A673 (cell line): ENCODE measurements around the gene MYBL2. TPM values are rescaled to one million over a fixed set of nuclear protein-coding genes. Genes with fewer than 3 reads are reported as not detected.

ENCODE experiments used
- BruUV-seq: library from RNA; stranded (reverse); fragments of 400-500 nt; replicated peaks from 2 replicates; lab custom pipeline; 2021; lab: Mats Ljungman, UMichigan
- CTCF ChIA-PET: fragments of 300-600 bp; sonication (Branson Sonifier 250); formaldehyde crosslinking; loops from one replicate; lab custom pipeline; 2022; ENCODE audit warnings: antibody characterized with exemption; lab: Charles Lee
- POLR2A ChIA-PET: fragments of 300-600 bp; sonication (Branson Sonifier 250); formaldehyde crosslinking; loops from one replicate; lab custom pipeline; 2022; ENCODE audit warnings: antibody characterized with exemption; ENCODE audit not compliant: low non-redundant PET; lab: Charles Lee
- DNase-seq: peaks from one replicate; pipeline ENCODE4 v3.0.0-alpha.2; 2015; ENCODE audit warnings: low spot score
- H3K27ac ChIP-seq: fragments of 200-600 bp; sonication (generic); 2 replicates; pipeline ENCODE4 v1.5.1; 2016; ENCODE audit warnings: mixed run types, low read depth, mild to moderate bottlenecking, mixed read lengths, antibody characterized with exemption, low read length; ENCODE audit not compliant: poor library complexity, severe bottlenecking
- H3K27me3 ChIP-seq: fragments of 200-600 bp; sonication (generic); replicated peaks from 2 replicates; pipeline ENCODE4 v1.6.1; 2017; ENCODE audit warnings: mixed run types, low read depth, mild to moderate bottlenecking, mixed read lengths, antibody characterized with exemption, low read length; ENCODE audit not compliant: insufficient read depth, poor library complexity
- H3K36me3 ChIP-seq: fragments of 200-600 bp; sonication (generic); 2 replicates; pipeline ENCODE4 v1.6.1; 2016; ENCODE audit warnings: mixed run types, mild to moderate bottlenecking, mixed read lengths, antibody characterized with exemption, low read length; ENCODE audit not compliant: insufficient read depth, poor library complexity, severe bottlenecking
- H3K4me1 ChIP-seq: fragments of 200-600 bp; sonication (generic); 2 replicates; pipeline ENCODE4 v1.6.1; 2017; ENCODE audit warnings: mixed run types, mild to moderate bottlenecking, mixed read lengths, antibody characterized with exemption, low read length; ENCODE audit not compliant: insufficient read depth, poor library complexity, severe bottlenecking
- H3K4me3 ChIP-seq: fragments of 200-600 bp; sonication (generic); 2 replicates; pipeline ENCODE4 v1.5.1; 2016; ENCODE audit warnings: low read depth, mixed run types, mild to moderate bottlenecking, mixed read lengths, low read length; ENCODE audit not compliant: poor library complexity, severe bottlenecking
- H3K9me3 ChIP-seq: fragments of 200-600 bp; sonication (generic); 2 replicates; pipeline ENCODE4 v1.6.1; 2016; ENCODE audit warnings: mixed run types, low read depth, mild to moderate bottlenecking, mixed read lengths, antibody characterized with exemption, low read length; ENCODE audit not compliant: poor library complexity, severe bottlenecking
- CTCF ChIP-seq: fragments of 300-800, 200-600 bp; sonication (generic); conservative IDR thresholded peaks from 2 replicates; pipeline ENCODE4 v1.5.1; 2017; ENCODE audit warnings: low read depth, mild to moderate bottlenecking, antibody characterized with exemption, low read length, moderate library complexity, mixed read lengths
- EZH2 ChIP-seq: fragments of 200-600 bp; sonication (generic); IDR thresholded peaks from 2 replicates; pipeline ENCODE4 v1.6.1; 2017; ENCODE audit warnings: borderline replicate concordance, low read depth, mild to moderate bottlenecking, mixed read lengths, antibody characterized with exemption, low read length; ENCODE audit not compliant: poor library complexity, severe bottlenecking
- intact Hi-C: fragments of 100-400 bp; cut with micrococcal nuclease; formaldehyde crosslinking; loops from one replicate; pipeline ENCODE4 v1.10.0; 2022; ENCODE audit not compliant: unreplicated experiment
- total RNA-seq: library from RNA; stranded (reverse); gene quantifications from 2 replicates; pipeline ENCODE4 v1.2.3, GENCODE V29; 2021

The MYBL2 gene
- total RNA-seq, 1 experiment from 2014 or later: 256 TPM

DNA sequence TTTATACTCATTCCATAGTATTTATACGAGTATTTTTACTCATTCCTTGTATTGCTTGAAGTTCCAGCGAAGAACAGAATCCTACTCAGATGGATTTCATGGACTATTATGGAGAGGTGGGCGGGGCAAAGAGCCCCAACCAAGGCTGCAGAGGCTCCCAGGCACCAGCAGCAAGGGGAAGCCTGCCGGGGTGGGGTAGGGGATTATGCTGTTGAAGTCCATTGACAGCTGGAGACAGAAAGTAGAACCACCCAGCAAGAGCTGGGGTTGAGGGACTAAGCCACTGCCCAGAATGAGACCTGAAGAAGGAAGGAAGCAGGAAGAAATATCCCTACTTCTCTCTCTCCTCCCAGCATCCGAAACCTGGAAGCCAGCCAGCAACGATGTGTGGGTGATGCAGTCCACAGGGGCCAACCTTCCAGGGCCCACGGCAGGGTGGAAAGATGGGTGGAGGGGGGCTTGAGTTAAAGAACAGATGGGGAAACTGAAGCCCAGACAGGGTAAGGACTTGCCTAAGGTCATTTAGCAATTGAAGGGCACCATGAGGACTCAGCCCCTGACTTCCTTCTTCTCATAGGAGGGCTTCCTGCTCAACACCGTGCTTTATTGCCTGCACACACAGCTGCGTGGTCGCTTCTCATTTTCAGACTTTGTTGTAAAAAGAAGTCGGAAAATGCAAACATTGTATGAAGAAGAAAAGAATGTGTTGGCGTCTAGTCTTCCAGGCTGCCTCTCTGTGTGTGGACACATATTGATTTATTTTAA, 78.2 kb downstream of the MYBL2 start:
- CTCF ChIA-PET: no interaction called here
- peak overlapping the region; percentile 7 for H3K4me3 ChIP-seq
- BruUV-seq: no TSS peak
- DNase-seq: peak; percentile 57
- POLR2A ChIA-PET: interaction anchor here (0.7 kb wide), 1 partner anchor 340 kb away, joined by 7 read pairs; no protein-coding TSS in a partner anchor
- H3K36me3 ChIP-seq: no peaks in the 10 kb centered on the region
- H3K4me1 ChIP-seq: peaks cover 23% of the 10 kb centered on the region
- no peaks in the 10 kb centered on the region for H3K9me3 ChIP-seq
- no peaks in the 10 kb centered on the region for H3K27me3 ChIP-seq
- intact Hi-C loops: loop anchor here (10.0 kb wide), 1 partner anchor 440 kb away; the partner anchor contains the start of gene JPH2
- TF ChIP-seq EZH2: no peak
- no peak for TF ChIP-seq CTCF
- no peak overlapping the region for H3K27ac ChIP-seq

DNA sequence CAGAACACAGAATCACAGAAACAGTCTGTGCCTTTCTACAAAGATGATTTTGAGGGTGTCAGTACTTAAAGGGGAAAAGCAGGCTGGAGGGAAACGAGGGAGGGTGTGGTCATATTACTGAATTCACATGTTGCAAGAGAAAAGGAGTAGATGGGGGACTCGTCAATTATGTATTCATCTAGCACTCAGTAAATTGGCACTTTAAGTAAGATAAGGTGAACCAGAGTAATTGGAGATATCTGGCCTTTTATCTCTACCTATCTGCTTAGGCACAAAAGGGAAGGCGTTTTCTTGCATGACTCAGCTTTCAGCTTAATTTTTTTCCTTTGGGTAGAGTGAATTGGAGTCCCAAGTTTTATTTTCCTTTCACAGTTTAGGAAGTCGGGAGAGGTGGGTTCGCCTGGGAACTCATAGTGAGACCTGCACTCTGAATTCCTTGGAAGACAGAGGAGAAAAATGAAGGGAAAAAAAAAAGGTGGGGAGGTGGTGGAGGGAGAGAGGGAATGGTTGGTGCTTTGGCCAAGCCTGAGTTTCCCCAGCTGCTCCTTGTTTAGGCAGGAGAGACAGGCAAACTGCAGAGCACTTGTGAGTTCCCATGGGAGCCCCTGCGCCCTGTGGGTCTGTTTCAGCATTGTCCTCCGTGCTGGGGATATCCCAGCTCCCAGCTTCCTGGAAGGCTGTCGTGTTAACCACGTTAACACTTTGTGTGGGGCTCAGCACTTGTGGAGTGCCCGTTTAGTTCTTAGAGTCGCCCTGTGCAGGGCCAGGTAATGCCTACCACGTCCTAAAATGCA, 79.6 kb downstream of the MYBL2 start:
- Histone ChIP-seq H3K27me3 (no peaks in the 10 kb centered on the region), H3K4me1 (peaks cover 23% of the 10 kb centered on the region), H3K4me3 (no peak overlapping the region), H3K36me3 (no peaks in the 10 kb centered on the region), H3K27ac (no peak overlapping the region), H3K9me3 (no peaks in the 10 kb centered on the region)
- no TSS peak for BruUV-seq
- ChIA-PET CTCF (interaction anchor here (0.7 to 0.8 kb wide), 2 partner anchors 208 to 278 kb away, joined by 4 to 5 read pairs; no protein-coding TSS in a partner anchor), POLR2A (no interaction called here)
- peak; percentile 54 for DNase-seq
- intact Hi-C loops: loop anchor here (10.0 kb wide), 1 partner anchor 438 kb away; the partner anchor contains the start of gene JPH2
- TF ChIP-seq EZH2 (no peak), CTCF (no peak)

DNA sequence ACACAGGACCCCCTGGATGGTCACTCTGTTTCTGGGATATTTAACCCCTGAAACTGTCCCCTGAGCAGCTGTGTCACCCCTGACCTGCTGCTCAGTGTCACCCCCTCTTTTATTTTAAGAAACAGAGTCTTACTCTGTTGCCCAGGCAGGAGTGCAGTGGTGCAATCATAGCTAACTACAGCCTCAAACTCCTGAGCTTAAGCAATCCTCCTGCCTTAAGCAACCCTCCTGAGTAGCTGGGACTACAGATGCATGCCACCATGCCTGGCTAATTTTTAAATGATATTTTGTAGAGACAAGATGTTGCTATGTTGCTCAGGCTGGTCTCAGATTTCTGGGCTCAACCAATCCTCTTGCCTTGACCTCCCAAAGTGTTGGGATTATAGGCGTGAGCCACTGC, 81.4 kb downstream of the MYBL2 start:
- ChIA-PET POLR2A (no interaction called here), CTCF (interaction anchor here (1.5 kb wide), 1 partner anchor 333 kb away, joined by 9 read pairs; no protein-coding TSS in a partner anchor)
- Histone ChIP-seq H3K36me3 (no peaks in the 10 kb centered on the region), H3K27me3 (no peaks in the 10 kb centered on the region), H3K9me3 (no peaks in the 10 kb centered on the region), H3K4me3 (no peak overlapping the region), H3K27ac (no peak overlapping the region), H3K4me1 (peaks cover 23% of the 10 kb centered on the region)
- intact Hi-C loops: loop anchor here (10.0 kb wide), 1 partner anchor 437 kb away; the partner anchor contains the start of gene JPH2
- TF ChIP-seq EZH2 (no peak), CTCF (no peak)
- no TSS peak for BruUV-seq
- no peak for DNase-seq
